Activated T-cell treated with anti-CD3 and anti-CD28 coated beads for 1 hour (primary cell): ENCODE data around the gene ZNF358.

Source experiments
- DNase-seq: peaks from one replicate; pipeline ENCODE4 v3.0.0-alpha.2; 2020; ENCODE audit warnings: low read depth

Gene ZNF358

DNA sequence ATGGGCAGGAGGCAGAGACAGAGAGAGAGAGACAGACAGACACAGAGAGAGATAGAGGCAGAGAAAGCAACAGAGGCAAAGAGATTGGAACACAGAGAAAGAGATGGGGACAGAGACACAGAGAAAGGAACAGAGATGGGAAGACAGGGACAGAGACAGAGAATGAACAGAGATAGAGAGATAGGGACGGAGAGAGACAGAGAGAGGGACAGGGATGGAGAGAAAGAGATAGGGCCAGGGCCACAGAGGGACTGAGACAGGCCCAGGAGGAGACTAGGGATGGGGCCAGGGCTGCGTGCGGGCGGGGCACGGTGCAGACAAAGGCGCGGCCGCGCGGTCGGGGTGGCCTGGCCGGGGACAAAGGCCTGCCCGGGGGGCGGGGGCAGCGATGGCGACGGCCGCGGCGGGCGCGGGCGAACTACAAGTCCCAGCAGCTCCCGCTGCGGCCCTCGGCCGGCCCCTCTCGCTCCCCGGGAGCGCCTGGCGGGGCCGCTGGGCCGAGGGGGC is at the start of gene ZNF358:
TSS of gene ZNF358 (plus strand) at position 459 of the 507 bp plus-strand sequence. CDS start 3,140 bp downstream, outside the sequence.
- DNase-seq: no peak

DNA sequence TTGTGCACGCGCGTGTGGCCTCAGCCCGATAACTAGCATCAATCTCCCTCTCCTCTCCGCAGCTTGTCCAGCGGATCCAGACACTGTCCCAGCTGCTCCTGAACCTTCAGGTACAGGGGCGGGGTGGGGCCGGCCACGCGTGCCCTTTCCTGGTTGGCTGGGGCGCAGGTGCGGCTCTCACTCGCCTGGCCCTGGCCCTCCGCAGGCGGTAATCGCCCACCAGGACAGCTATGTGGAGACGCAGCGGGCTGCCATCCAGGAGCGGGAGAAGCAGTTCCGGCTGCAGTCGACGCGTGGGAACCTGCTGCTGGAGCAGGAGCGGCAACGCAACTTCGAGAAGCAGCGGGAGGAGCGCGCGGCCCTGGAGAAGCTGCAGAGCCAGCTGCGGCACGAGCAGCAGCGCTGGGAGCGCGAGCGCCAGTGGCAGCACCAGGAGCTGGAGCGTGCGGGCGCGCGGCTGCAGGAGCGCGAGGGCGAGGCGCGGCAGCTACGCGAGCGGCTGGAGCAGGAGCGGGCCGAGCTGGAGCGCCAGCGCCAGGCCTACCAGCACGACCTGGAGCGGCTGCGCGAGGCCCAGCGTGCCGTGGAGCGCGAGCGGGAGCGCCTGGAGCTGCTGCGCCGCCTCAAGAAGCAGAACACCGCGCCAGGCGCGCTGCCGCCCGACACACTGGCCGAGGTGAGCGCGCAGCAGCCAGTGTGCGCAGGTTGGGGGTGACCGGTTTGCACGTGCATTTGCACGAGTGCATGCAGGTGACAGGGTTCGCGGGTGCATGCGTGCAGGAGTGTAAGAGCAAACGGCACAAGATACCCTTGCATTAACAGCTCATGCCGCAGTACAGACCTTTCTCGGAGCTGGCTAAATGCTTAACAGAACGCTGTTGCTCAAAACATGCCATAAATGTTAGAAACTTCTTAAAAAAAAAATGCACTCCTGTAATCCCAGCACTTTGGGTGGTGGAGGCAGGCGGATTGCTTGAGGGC is 48.6 kb upstream of the ZNF358 start:
- no peak for DNase-seq

DNA sequence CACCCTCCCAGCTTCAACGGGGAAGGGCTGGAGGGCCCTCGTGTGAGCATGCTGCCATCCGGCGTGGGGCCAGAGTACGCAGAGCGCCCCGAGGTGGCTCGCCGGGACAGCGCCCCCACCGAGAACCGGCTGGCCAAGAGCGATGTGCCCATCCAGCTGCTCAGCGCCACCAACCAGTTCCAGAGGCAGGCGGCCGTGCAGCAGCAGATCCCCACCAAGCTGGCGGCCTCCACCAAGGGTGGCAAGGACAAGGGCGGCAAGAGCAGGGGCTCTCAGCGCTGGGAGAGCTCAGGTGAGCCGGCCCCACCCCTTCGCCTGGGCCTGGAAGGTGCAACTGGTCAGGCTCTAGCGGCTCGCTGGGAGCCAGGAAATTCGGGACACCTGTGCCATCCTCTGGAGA is 47.1 kb upstream of the ZNF358 start:
- no peak for DNase-seq

DNA sequence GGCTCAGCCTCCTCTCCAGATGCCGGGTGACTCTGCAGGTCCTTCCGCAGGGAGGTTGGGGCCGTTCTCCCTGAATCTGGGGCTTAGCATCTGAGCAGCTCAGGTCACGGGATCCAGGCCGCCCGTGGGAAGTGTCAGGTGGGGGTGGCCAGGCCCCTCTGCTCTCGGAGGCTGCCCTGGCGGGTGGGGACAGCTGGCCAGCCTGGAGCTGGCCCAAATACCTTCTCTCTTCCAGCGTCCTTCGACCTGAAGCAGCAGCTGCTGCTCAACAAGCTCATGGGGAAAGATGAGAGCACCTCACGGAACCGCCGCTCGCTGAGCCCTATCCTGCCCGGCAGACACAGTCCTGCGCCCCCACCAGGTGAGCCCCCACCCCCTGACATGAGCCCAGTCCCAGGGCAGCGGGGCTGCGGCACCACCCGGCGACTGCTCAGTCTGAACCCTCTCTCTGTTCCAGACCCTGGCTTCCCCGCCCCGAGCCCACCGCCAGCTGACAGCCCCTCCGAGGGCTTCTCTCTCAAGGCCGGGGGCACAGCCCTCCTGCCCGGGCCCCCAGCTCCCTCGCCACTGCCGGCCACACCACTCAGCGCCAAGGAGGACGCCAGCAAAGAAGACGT is 46.1 kb upstream of the ZNF358 start:
- DNase-seq: no peak

DNA sequence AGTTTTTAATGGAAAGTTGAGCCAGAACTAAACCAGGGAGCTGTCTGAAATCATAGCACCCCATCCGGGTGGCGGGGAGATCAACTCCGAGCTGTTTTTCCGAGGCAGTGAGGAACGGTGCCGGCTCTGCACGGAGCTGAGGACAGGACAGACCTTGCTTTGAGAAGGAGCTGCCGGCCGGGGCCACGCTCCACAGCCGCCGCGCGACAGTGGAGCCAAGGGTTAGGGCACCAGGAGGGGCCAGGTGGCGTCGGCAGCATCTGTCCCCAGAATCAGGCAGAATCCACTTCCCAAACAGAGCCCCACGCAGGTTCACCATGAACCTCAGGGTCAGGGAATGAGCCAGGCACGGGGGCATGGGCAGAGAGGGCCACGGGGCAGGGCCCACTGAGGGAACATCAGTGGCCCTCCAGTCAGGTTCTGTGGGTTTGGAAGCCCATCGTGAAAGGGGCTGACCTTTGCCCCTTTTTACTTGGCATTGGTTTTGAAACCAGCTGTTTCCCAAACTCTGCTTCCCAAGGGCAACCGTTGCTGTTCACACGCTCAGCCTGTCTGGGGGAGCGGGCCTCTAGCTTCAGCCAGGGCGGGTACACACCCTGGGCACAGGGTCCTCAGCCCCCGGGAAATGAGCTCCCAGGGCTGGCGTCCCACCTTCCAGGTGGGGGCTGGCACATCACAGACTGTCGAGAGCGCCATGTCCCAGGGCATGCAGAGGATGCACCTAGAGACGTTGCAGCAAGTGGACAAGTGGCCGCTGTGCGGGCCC is 45.2 kb upstream of the ZNF358 start:
- no peak for DNase-seq

DNA sequence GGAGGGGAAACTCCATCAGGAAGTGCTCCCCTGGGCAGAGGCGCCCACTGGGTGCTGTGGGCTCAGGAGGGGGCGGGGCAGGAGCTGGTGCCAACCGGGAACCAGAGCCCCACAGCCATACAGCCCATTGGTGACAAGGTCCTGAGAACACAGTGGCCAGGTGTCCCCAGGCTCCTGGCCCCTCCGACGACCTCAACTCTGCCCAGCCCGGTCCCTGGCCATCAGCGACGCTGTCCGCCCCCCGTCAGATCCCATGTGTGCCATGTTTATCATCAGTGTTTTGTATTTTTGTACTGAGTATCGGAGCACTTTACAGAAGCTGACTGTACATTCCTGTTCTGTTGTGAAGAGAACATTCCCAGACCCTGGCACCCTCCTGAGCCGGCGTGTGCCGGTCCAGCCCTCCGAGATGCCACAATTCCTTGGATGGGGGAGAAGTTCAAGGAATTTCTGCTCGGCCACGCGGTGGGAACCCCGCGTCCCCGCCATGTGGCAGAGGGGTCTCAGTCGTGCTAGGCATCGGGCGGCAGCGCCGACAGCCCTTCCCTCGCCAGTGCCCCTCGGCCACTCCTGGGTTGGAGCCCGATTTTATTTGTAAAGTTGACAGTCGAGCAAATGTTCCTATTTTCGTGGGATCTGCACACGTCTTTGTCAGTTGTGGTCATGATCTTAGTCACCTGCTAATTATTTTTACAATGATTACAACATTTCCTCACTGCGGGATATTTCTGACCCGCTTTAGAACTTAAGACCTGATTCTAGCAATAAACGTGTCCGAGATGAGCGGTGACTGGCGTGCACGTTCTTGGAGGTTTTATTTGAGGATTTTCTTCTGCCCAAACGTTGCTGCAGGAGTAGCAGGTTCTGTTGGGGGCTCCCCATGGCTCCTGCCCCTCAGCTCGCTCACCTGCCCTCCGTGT is 43.9 kb upstream of the ZNF358 start:
- no peak for DNase-seq

DNA sequence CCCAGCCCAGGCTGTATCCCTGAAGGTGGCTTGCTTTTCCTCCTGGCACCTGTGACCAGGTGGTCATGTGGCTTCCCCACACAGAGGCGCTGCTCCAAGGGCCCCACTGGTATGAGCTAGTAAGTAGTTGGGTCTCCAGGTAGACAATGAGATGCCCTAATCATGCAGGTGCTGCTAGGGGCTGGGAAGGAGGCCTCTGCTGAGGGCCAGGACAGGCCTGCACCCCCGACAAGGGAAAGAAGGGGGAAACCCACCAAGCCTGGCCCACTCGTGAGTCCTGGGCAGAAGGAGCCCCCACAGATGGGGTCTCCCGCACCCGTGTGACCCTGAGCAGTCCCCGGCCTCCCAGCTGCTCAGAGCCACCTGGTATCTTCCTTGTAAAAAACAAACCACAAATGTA is 40.2 kb upstream of the ZNF358 start:
- no peak for DNase-seq

DNA sequence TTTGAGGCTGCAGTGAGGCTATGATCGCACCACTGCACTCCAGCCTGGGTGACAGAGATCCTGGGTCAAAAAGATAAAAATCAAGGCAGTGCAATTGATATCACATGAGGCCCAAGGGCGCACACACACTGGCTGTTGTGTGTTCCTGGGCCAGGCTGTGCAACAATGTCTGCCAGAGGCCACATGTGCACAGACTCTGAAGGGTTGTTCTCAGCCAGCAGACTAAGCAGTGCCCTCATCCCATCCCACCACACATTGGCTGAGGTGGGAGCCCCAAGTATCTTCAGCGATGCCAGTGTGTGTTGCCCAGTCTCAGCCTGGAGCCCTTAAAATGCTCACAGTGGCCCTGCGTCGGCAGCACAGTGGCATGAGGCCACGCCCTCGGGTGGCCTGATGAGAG is 39.7 kb upstream of the ZNF358 start:
- DNase-seq: no peak

DNA sequence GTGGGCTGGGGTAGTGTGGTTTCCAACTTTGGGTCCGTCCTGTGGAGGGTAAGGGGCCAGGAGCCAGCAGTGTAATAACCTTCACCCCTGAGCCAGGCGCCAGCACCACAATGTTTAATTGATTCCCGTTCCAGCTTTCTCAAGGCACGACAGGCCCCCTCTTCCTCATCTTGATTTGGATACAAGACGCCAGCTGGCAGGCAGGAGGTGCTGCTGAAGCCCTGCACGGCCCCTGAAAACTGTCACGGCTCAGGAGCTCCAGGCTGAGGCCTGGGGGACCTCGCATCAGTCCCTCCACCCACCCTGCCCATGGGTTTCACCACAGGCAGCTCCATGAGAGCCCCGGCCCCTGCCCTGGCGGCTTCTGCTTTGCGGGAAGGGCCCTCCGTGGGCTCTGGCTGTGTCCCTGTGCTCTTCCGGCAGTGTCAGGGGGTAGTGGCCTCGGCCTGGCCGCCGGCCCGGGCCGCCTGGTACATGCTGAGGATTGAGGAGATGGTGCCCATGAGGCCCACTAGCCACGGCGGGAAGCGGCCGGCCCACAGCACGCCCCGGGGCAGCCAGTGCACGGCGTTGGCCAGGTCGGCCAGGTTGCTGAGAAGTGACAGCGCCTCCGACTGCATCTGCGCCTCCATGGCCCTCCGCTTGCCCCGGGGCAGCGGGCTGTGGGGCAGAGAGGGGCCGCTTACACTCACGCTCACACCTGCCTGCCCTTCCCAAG is 39.0 kb upstream of the ZNF358 start:
- DNase-seq: no peak

DNA sequence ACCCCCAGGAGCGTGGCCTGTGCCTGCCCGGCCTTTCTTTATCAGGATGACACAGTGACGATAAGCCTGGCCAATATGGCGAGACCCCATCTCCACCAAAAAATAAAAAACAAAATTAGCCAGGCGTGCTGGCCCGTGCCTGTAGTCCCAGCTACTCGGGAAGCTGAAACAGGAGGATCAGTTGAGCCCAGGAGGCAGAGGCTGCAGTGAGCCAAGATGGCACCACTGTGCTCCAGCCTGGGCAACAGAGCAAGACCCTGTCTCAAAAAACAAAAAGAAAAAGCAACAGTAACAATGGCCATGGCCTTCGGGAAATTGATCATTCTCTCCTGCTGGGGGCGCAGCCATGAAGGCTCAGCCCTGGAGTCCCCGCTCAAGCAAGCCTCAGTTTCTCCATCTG is 38.1 kb upstream of the ZNF358 start:
- no peak for DNase-seq

DNA sequence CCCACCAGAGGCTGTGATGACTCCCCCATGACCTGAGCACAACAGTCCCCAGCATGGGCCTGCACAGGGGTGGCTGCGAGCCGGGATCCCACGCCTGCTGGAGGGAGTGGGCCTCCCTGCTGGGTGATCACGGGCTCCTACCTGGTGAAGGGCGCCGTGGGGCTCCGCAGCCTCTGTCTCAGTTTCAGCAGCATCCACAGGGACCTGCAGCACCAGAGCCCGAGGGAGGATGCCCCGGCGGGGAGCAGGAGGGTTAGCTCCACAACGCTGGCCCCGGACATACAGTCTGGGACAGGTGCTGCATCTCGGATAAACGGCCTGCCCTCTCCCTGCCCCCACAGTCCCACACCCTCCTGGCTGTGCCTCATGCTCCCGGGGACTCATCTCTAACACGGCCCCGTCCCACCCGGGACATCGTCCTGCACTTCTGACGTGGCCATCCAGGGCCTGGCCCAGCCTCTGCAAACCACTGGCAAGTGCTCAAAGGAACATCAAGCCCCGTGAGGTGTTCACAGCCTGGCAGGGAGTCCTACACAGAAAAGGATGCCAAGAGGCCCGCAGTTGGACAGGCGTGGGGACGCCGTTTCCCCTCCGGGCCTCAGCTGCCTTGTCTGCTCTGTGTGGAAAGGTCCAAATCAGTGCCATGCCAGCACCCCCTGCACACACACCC is 37.6 kb upstream of the ZNF358 start:
- DNase-seq: no peak

DNA sequence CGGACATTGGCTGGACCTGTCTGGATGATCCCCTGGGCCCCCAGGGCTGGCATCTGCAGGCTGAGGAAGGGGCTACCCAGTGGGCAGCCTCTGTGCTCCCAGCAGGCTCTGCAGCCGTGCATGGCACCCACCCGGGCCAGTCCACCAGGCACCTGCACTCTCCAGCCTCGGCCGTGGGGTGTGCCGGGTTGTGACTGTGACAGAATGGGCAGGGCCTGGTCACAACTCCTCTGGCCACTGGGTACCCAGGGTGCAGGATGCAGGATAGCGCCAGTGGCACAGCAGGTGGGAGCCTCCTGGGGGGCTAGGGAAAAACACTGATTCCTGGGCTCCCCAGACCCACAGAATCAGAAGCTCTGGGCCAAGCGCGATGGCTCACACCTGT is 37.1 kb upstream of the ZNF358 start:
- no peak for DNase-seq

DNA sequence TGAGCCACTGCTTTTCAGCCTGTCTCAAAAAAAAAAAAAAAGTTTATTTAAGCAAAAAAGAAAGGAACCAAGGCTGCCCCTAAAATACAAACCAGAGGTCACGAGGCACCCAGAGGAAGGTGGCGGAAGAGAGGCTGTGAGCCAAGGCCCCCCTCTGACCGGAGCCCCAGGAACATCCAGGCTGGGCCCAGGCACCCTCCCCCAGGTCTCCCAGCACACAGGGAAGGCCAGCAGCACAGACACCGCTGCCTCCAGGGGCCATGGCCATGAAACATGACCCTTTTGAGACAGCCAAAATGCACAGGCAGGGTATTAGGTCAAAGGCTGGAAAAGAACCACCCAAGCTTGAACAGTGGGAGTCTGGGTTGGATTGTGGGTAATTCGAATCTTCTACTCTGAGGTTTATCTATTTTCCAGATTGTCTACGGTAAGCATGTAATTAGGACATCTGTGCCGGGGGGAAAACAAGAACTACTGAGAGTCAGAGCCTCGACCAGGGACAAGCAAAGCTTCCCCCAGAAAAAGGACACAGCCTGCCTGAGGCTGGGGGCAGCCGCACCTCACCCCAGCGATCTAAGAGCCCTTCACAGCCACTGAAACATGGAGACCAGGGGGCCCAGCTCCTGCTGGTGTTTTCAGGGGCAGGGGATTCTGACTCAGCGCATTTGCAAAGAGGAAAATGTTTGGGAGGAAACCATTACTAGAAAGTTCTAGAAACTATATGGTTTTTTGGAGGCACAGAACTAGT is 35.5 kb upstream of the ZNF358 start:
- DNase-seq: no peak

DNA sequence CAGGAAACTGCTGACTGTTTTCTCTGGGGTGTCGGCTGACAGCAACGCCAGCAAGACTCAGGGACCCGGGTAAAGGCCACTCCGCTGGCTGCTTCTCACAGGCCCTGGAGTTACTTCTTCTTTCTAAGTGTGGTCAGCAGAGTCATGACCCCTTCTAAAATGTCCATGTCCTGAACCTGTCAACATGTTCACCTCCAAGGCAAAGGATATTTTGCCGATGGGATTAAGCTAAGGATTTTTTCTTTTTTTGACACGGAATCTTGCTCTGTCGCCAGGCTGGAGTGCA is 35.0 kb upstream of the ZNF358 start:
- no peak for DNase-seq

DNA sequence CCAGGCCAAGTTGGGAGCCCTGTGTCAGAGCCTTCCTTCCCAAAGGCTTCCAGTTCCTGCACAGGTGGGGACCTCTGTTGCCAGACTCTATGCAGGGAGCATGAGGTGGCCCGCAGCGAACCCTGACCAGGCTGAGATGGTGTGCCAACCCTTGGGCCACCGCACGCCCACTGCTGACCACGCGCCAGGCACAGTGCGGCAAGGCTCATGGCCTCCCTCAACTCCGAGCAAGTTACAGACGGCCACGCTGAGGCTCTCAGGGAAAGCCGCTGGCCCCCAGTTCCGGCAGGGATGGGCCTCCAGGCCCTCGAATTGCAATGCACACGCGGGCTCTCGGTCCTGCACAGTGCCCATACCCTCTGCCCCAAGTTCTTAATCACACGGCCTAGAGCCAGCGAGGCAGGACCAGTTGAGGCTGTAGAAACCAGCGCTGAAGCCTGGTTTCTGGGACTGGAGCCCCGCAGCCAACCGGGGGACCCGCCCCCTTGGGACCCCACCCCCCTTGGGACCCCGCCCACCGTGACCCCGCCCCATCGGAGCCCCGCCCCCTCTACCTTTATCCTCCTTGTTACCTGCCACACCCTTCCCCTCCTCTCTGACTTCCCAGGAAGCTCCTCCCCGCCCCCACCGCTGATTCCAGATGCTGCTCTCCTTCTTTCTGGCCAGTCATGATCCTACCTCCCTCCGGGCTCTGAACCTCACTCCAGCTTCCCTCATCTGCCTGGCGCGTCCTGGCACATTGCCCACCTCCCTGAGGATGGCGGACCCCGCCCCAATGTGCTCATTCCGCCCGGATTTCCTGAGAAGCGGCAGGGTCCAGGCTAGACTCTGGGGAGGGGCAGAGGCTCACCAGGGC is 33.1 kb upstream of the ZNF358 start:
- DNase-seq: no peak

DNA sequence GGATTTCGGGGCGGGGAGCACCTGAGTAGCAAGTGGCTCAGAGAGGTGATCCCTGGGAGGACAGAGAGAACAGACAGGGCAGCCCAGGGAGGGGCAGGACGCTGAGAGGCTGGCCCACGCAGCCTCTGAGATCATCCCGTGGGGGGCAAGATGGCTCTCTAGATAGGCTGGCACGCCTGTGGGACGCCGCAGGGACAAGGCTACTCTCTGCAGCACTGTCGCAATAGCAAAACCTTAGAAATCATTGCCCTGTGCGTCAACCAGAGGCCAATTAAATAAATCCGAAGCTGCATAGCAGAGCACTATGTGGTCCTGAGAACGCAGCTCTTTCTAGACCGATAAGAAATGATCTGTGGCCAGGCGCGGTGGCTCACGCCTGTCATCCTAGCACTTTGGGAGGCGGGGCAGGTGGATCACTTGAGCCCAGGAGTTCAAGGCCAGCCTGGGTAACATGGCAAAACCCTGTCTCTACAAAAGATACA is 32.1 kb upstream of the ZNF358 start:
- no peak for DNase-seq

DNA sequence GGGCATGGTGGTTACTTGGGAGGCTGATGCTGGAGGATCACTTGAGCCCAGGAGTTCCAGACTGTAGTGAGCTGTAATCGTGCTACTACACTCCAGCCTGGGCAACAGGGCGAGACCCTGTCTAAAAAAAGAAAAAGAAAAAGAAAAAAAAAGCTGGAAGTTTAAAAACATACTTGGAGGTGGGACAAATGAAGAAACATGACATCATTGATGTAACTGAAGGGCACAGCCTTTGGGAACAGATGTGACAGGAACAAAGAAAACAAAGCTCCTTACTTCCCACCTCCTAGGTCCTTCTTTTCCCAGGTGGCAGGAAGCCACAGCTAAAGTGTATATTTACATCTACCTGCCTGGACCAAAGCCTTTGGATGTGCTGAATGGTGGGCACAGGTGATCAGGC is 29.0 kb upstream of the ZNF358 start:
- DNase-seq: no peak

DNA sequence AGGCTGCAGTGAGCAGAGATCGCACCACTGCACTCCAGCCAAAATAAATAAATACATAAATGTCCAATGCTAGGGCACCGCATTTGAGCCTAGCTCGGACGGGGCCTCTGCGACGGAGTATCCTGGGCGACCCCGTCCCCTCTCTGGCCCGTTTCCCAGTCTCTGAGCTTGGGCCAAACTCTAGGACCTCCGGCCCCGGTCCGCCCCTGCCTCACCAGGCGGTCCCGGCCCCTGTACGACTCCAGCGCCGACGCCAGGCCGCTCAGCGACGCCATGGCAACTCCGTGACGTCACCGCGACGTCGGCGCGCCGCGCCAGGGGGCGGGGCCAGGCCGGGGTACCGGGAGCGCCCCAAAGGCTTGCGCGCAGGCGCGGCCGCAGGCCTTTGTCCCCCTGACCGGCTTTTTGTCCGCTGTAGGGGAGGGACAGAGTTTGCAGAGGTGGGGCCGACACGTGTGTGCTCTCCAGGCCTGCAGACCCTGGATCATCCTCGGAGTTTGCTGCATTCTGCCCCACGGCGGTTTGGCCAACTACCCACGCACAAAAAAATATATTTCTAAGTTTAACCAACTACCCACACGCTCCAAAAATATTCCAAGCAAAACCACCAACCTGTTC is 27.1 kb upstream of the ZNF358 start, which contains the start of gene PEX11G:
TSS of gene PEX11G (minus strand) at position 300 of the 618 bp plus-strand sequence. CDS start at position 275, 25 bp downstream.
- peak; percentile 83 for DNase-seq
